Hematopoietic multipotent progenitor cell treated with erythropoietin and hydrocortisone succinate and interleukin-3 and kit ligand, for 17 days (in vitro differentiated cells): ENCODE measurements around the gene ZSCAN9.

Experiments used
- DNase-seq: peaks from one replicate; pipeline ENCODE4 v3.0.0-alpha.2; 2015; ENCODE audit warnings: low spot score

The ZSCAN9 gene

GRCh38 chr6:28266962-28267694 lies 42.1 kb downstream of the ZSCAN9 start, which contains the start of gene ZSCAN26:
TSS of gene ZSCAN26 (plus strand) at chr6:28267143. CDS start at chr6:28271920, 4,777 bp downstream.
- peak; percentile 88 for DNase-seq

- DNase-seq: no peak
These were observed 42.6 kb downstream of the ZSCAN9 start for GRCh38 chr6:28267695-28268059.

- peak; percentile 45 for DNase-seq
These were observed 44.4 kb downstream of the ZSCAN9 start for GRCh38 chr6:28269492-28269891.

- DNase-seq: no peak
These were observed 49.8 kb downstream of the ZSCAN9 start for GRCh38 chr6:28274888-28275287.

GRCh38 chr6:28277746-28278145 lies 52.7 kb downstream of the ZSCAN9 start:
- DNase-seq: no peak

GRCh38 chr6:28280595-28281287 lies 55.7 kb downstream of the ZSCAN9 start:
- no peak for DNase-seq

GRCh38 chr6:28281288-28282064 lies 56.4 kb downstream of the ZSCAN9 start, which contains the start of gene PGBD1:
TSS of gene PGBD1 (plus strand) at chr6:28281572. CDS start at chr6:28283814, 2,242 bp downstream.
- peak; percentile 15 for DNase-seq

GRCh38 chr6:28282926-28283325 lies 57.9 kb downstream of the ZSCAN9 start:
- no peak for DNase-seq
